ENCODE measurements around the gene ALDH16A1.
A peak's percentile ranks its signal among the peaks of the same experiment; 100 is the strongest.

Gene ALDH16A1

GRCh38 chr19:49491030-49491803 lies 38.2 kb downstream of the ALDH16A1 start:
- peaks cover 55% of the 10 kb centered on the region for H4K20me1 ChIP-seq
- H3K9me3 ChIP-seq, result no peaks in the 10 kb centered on the region
- H3K4me1 ChIP-seq, result peaks cover 51% of the 10 kb centered on the region
- no peak overlapping the region for H3K4me3 ChIP-seq
- H3K27me3 ChIP-seq, result no peaks in the 10 kb centered on the region
- H3K4me2 ChIP-seq, result peak overlapping the region; percentile 95; the same call in 1 of the 2 replicates
- TF ChIP-seq Cebpa-rat (IDR thresholded peaks at IDR 0.05), result no peak
- peak overlapping the region; percentile 100; the same call in 1 of the 2 replicates for H3K9ac ChIP-seq
- peak overlapping the region; percentile 100; the same call in 1 of the 2 replicates for H3K27ac ChIP-seq
- peaks cover 55% of the 10 kb centered on the region for H3K36me3 ChIP-seq

GRCh38 chr19:49491804-49492572 lies 39.0 kb downstream of the ALDH16A1 start:
- Histone ChIP-seq H3K36me3 (peaks cover 55% of the 10 kb centered on the region), H3K9ac (peak overlapping the region; percentile 10; the same call in 1 of the 2 replicates), H3K4me1 (peaks cover 44% of the 10 kb centered on the region), H3K4me3 (no peak overlapping the region), H3K27ac (no peak overlapping the region), H3K4me2 (no peak overlapping the region), H3K27me3 (no peaks in the 10 kb centered on the region), H4K20me1 (peaks cover 55% of the 10 kb centered on the region), H3K9me3 (no peaks in the 10 kb centered on the region)
- no peak for TF ChIP-seq Cebpa-rat (IDR thresholded peaks at IDR 0.05)

- Histone ChIP-seq H3K9ac (peak overlapping the region; percentile 10; the same call in 1 of the 2 replicates), H3K4me2 (no peak overlapping the region), H3K36me3 (peaks cover 62% of the 10 kb centered on the region), H3K9me3 (no peaks in the 10 kb centered on the region), H3K4me1 (peaks cover 49% of the 10 kb centered on the region), H3K4me3 (no peak overlapping the region), H3K27me3 (no peaks in the 10 kb centered on the region), H3K27ac (no peak overlapping the region), H4K20me1 (peaks cover 60% of the 10 kb centered on the region)
- no peak for TF ChIP-seq Cebpa-rat (IDR thresholded peaks at IDR 0.05)
Measured at GRCh38 chr19:49492573-49493405, 39.8 kb downstream of the ALDH16A1 start.

GRCh38 chr19:49496574-49497008 lies 43.6 kb downstream of the ALDH16A1 start:
- Histone ChIP-seq H3K27me3 (no peaks in the 10 kb centered on the region), H3K4me3 (peak overlapping the region; percentile 83), H3K4me2 (peak overlapping the region; percentile 97), H3K27ac (peak overlapping the region; percentile 99), H4K20me1 (peaks cover 54% of the 10 kb centered on the region), H3K4me1 (peaks cover 65% of the 10 kb centered on the region), H3K9ac (peak overlapping the region; percentile 99), H3K9me3 (no peaks in the 10 kb centered on the region), H3K36me3 (peaks cover 52% of the 10 kb centered on the region)
- no peak for TF ChIP-seq Cebpa-rat (IDR thresholded peaks at IDR 0.05)

- Histone ChIP-seq H4K20me1 (peaks cover 47% of the 10 kb centered on the region), H3K4me2 (peak overlapping the region; percentile 97), H3K27me3 (no peaks in the 10 kb centered on the region), H3K4me1 (peaks cover 71% of the 10 kb centered on the region), H3K9me3 (no peaks in the 10 kb centered on the region), H3K9ac (peak overlapping the region; percentile 99), H3K4me3 (peak overlapping the region; percentile 83), H3K36me3 (peaks cover 46% of the 10 kb centered on the region), H3K27ac (peak overlapping the region; percentile 99)
- no peak for TF ChIP-seq Cebpa-rat (IDR thresholded peaks at IDR 0.05)
Measured at GRCh38 chr19:49497047-49497788, 44.2 kb downstream of the ALDH16A1 start.

- H4K20me1 ChIP-seq, result peaks cover 42% of the 10 kb centered on the region
- no peak for TF ChIP-seq Cebpa-rat (IDR thresholded peaks at IDR 0.05)
- no peaks in the 10 kb centered on the region for H3K27me3 ChIP-seq
- peaks cover 41% of the 10 kb centered on the region for H3K36me3 ChIP-seq
- H3K4me1 ChIP-seq, result peaks cover 76% of the 10 kb centered on the region
- peak overlapping the region; percentile 97 for H3K4me2 ChIP-seq
- peak overlapping the region; percentile 99 for H3K9ac ChIP-seq
- no peaks in the 10 kb centered on the region for H3K9me3 ChIP-seq
- peak overlapping the region; percentile 99; the same call in 1 of the 2 replicates for H3K27ac ChIP-seq
- peak overlapping the region; percentile 83 for H3K4me3 ChIP-seq
Measured at GRCh38 chr19:49497789-49498103, 44.7 kb downstream of the ALDH16A1 start.

- Histone ChIP-seq H3K4me1 (peaks cover 78% of the 10 kb centered on the region), H3K4me2 (peak overlapping the region; percentile 97), H3K27ac (peak overlapping the region; percentile 90), H3K9me3 (no peaks in the 10 kb centered on the region), H3K9ac (peak overlapping the region; percentile 99), H3K27me3 (no peaks in the 10 kb centered on the region), H3K4me3 (peak overlapping the region; percentile 83), H3K36me3 (peaks cover 33% of the 10 kb centered on the region), H4K20me1 (peaks cover 39% of the 10 kb centered on the region)
- no peak for TF ChIP-seq Cebpa-rat (IDR thresholded peaks at IDR 0.05)
Measured at GRCh38 chr19:49498475-49498874, 45.5 kb downstream of the ALDH16A1 start.

- H4K20me1 ChIP-seq, result peaks cover 39% of the 10 kb centered on the region
- H3K9me3 ChIP-seq, result no peaks in the 10 kb centered on the region
- H3K27ac ChIP-seq, result peak overlapping the region; percentile 90
- H3K9ac ChIP-seq, result peak overlapping the region; percentile 99
- peak overlapping the region; percentile 97 for H3K4me2 ChIP-seq
- H3K36me3 ChIP-seq, result peaks cover 32% of the 10 kb centered on the region
- peaks cover 74% of the 10 kb centered on the region for H3K4me1 ChIP-seq
- no peak for TF ChIP-seq Cebpa-rat (IDR thresholded peaks at IDR 0.05)
- H3K27me3 ChIP-seq, result no peaks in the 10 kb centered on the region
- H3K4me3 ChIP-seq, result peak overlapping the region; percentile 83
Measured at GRCh38 chr19:49499030-49499670, 46.1 kb downstream of the ALDH16A1 start.
